Gastroesophageal sphincter (tissue), 4 donors: ENCODE results near the gene CLOCK. TPM values are rescaled to one million over a fixed set of nuclear protein-coding genes. Genes with fewer than 3 reads are reported as not detected.

Experiments used
- ATAC-seq: fragments of 150-250 bp; one replicate; pipeline ENCODE4 v1.9.1; 2016; ENCODE audit warnings: mild to moderate bottlenecking, moderate library complexity
- H3K27ac ChIP-seq, 4 donors: fragments of 200-600 bp; sonication (generic) in 3 of 4; 1 replicate in 3 of 4; 2 replicates in 1 of 4; pipeline ENCODE4 v1.5.1; 2016 to 2019
- H3K27me3 ChIP-seq: fragments of 200-600 bp; sonication (generic); one replicate; pipeline ENCODE4 v1.5.1; 2019
- H3K36me3 ChIP-seq, 2 donors: fragments of 200-600 bp; sonication (generic); one replicate each; pipeline ENCODE4 v1.5.1; 2019; ENCODE audit warnings: control low read depth in 1 of 2
- H3K4me1 ChIP-seq, 3 donors: fragments of 200-600 bp; sonication (generic); 1 replicate in 2 of 3; 2 replicates in 1 of 3; pipeline ENCODE4 v1.5.1; 2016 to 2019; ENCODE audit warnings: control low read depth in 2 of 3
- H3K4me3 ChIP-seq, 2 donors: fragments of 200-600 bp; sonication (generic); one replicate each; pipeline ENCODE4 v1.5.1; 2019; ENCODE audit warnings: mild to moderate bottlenecking in 1 of 2, moderate library complexity in 1 of 2
- H3K9me3 ChIP-seq, 3 donors: fragments of 200-600 bp; sonication (generic); one replicate each; pipeline ENCODE4 v1.5.1; 2017 to 2019; ENCODE audit warnings: control low read depth in 2 of 3
- CTCF ChIP-seq, 4 experiments: fragments of 200-600 bp in 2 of 4; fragments of 450-650 bp in 2 of 4; sonication (generic) in 1 of 4; IDR thresholded peaks; one replicate each; pipeline ENCODE4 v1.5.1; 2017 to 2019; ENCODE audit warnings: antibody characterized with exemption in 4 of 4, mild to moderate bottlenecking in 2 of 4, moderate library complexity in 2 of 4
- EP300 ChIP-seq: sonication (generic); formaldehyde crosslinking; IDR thresholded peaks from one replicate; pipeline ENCODE4 v1.6.1; 2017; ENCODE audit warnings: antibody characterized with exemption, mild to moderate bottlenecking
- POLR2A ChIP-seq, 2 donors: fragments of 450-650 bp; IDR thresholded peaks; one replicate each; pipeline ENCODE4 v1.6.1; 2017; ENCODE audit warnings: antibody characterized with exemption in 2 of 2, mild to moderate bottlenecking in 2 of 2, moderate library complexity in 1 of 2
- POLR2AphosphoS5 ChIP-seq: sonication (generic); formaldehyde crosslinking; IDR thresholded peaks from one replicate; pipeline ENCODE4 v1.6.1; 2017; ENCODE audit warnings: antibody characterized with exemption
- WGBS, 2 donors: methylation state at CpG; one replicate each; pipeline ENCODE4 v1.1.5; 2018; ENCODE audit warnings: low coverage in 1 of 2; 5-methylcytosine and 5-hydroxymethylcytosine counted together
- total RNA-seq, 4 donors: library from RNA; depleted of rRNA; stranded (reverse); fragments of >200 nt; gene quantifications; one replicate each; pipeline ENCODE4 v1.1.0, GENCODE V29; 2016

Gene CLOCK
- total RNA-seq, 4 donors from 2014 or later = 30.0 to 55.7 (median 33.9) TPM

- no peak overlapping the region for H3K27ac ChIP-seq
- H3K9me3 ChIP-seq = peaks cover 0 to 10% (median 0%) of the 10 kb centered on the region in 3 donors
- no peak for ATAC-seq
- no peaks in the 10 kb centered on the region for H3K36me3 ChIP-seq
- H3K4me3 ChIP-seq = no peak overlapping the region
- 87 to 95% methylated on average over 4 of the region's 4 CpGs for WGBS, 2 donors
- H3K4me1 ChIP-seq = no peaks in the 10 kb centered on the region
- TF ChIP-seq EP300 = no peak
- TF ChIP-seq POLR2AphosphoS5 = no peak
- no peak for TF ChIP-seq CTCF (IDR thresholded peaks at IDR 0.05)
- no peak for TF ChIP-seq POLR2A (IDR thresholded peaks at IDR 0.05)
- H3K27me3 ChIP-seq = no peaks in the 10 kb centered on the region
These were observed 16.5 kb downstream of the CLOCK start for GRCh38 chr4:55530167-55530566.

GRCh38 chr4:55528491-55528890 is 18.2 kb downstream of the CLOCK start:
- WGBS, 2 donors = 93 to 100% methylated on average over 2 of the region's 3 CpGs
- peaks cover 0 to 10% (median 0%) of the 10 kb centered on the region in 3 donors for H3K9me3 ChIP-seq
- H3K4me1 ChIP-seq = no peaks in the 10 kb centered on the region
- H3K4me3 ChIP-seq = no peak overlapping the region
- H3K27ac ChIP-seq = no peak overlapping the region
- TF ChIP-seq EP300 (no peak), POLR2A (IDR thresholded peaks at IDR 0.05) (no peak)
- ATAC-seq = no peak
- no peaks in the 10 kb centered on the region for H3K27me3 ChIP-seq
- H3K36me3 ChIP-seq = no peaks in the 10 kb centered on the region

- Histone ChIP-seq H3K27me3 (no peaks in the 10 kb centered on the region), H3K27ac (no peak overlapping the region)
- 83 to 86% methylated on average over 4 of the region's 4 CpGs for WGBS, 2 donors
These were observed 21.7 kb downstream of the CLOCK start for GRCh38 chr4:55524844-55525571.

GRCh38 chr4:55518442-55518841 is 28.3 kb downstream of the CLOCK start:
- no peaks in the 10 kb centered on the region for H3K4me1 ChIP-seq
- H3K27ac ChIP-seq = no peak overlapping the region
- no peaks in the 10 kb centered on the region for H3K36me3 ChIP-seq
- H3K9me3 ChIP-seq = no peaks in the 10 kb centered on the region
- H3K27me3 ChIP-seq = no peaks in the 10 kb centered on the region
- no peak for ATAC-seq
- TF ChIP-seq POLR2A (IDR thresholded peaks at IDR 0.05) = no peak
- no peak for TF ChIP-seq EP300
- TF ChIP-seq POLR2AphosphoS5 = no peak
- TF ChIP-seq CTCF (IDR thresholded peaks at IDR 0.05) = no peak
- no peak overlapping the region for H3K4me3 ChIP-seq

More at GRCh38 chr4:55524844-55525571, 21.7 kb downstream of the CLOCK start:
- ATAC-seq = no peak
- TF ChIP-seq EP300 (no peak), CTCF (IDR thresholded peaks at IDR 0.05) (no peak), POLR2AphosphoS5 (no peak), POLR2A (IDR thresholded peaks at IDR 0.05) (no peak)
- H3K9me3 ChIP-seq = no peaks in the 10 kb centered on the region
- H3K4me3 ChIP-seq = no peak overlapping the region
- H3K4me1 ChIP-seq = no peaks in the 10 kb centered on the region
- H3K36me3 ChIP-seq = no peaks in the 10 kb centered on the region

GRCh38 chr4:55517526-55518229 is 29.0 kb downstream of the CLOCK start:
- no peak overlapping the region for H3K4me3 ChIP-seq
- no peak for ATAC-seq
- WGBS, 2 donors = 100% methylated on average over 2 of the region's 2 CpGs; no CpG with 5 or more reads in 1 of the 2 donors
- H3K27me3 ChIP-seq = no peaks in the 10 kb centered on the region
- no peak overlapping the region for H3K27ac ChIP-seq
- no peak for TF ChIP-seq POLR2A (IDR thresholded peaks at IDR 0.05)
- TF ChIP-seq POLR2AphosphoS5 = no peak
- no peak for TF ChIP-seq EP300
- no peak for TF ChIP-seq CTCF (IDR thresholded peaks at IDR 0.05)
- no peaks in the 10 kb centered on the region for H3K36me3 ChIP-seq
- H3K4me1 ChIP-seq = no peaks in the 10 kb centered on the region
- H3K9me3 ChIP-seq = no peaks in the 10 kb centered on the region
